Measurements from ENCODE around the gene EIF4EBP2.

Gene EIF4EBP2

GRCh38 chr10:70404036-70404786 is at the start of gene EIF4EBP2:
Gene EIF4EBP2 (plus strand): TSS chr10:70404145. CDS start chr10:70404402, 257 bp downstream.
- TF ChIP-seq CTCF (IDR thresholded peaks at IDR 0.05) = no peak

- no peak for TF ChIP-seq CTCF (IDR thresholded peaks at IDR 0.05)
These were observed 49.4 kb upstream of the EIF4EBP2 start for GRCh38 chr10:70354556-70354955.

GRCh38 chr10:70355051-70356021 is 48.6 kb upstream of the EIF4EBP2 start:
- TF ChIP-seq CTCF (IDR thresholded peaks at IDR 0.05) = no peak

GRCh38 chr10:70357565-70357964 is 46.4 kb upstream of the EIF4EBP2 start:
- no peak for TF ChIP-seq CTCF (IDR thresholded peaks at IDR 0.05)

- no peak for TF ChIP-seq CTCF (IDR thresholded peaks at IDR 0.05)
These were observed 45.5 kb upstream of the EIF4EBP2 start for GRCh38 chr10:70358446-70358845.

GRCh38 chr10:70359017-70359550 is 44.9 kb upstream of the EIF4EBP2 start:
- no peak for TF ChIP-seq CTCF (IDR thresholded peaks at IDR 0.05)

GRCh38 chr10:70360215-70360614 is 43.7 kb upstream of the EIF4EBP2 start:
- no peak for TF ChIP-seq CTCF (IDR thresholded peaks at IDR 0.05)

Measured in LNCAP (cell line).